Esophagus squamous epithelium (tissue), 5 donors: ENCODE data around the gene FAM83E. TPM values are rescaled to one million over a fixed set of nuclear protein-coding genes. Genes with fewer than 3 reads are reported as not detected.
A peak's percentile ranks its signal among the peaks of the same experiment; 100 is the strongest.

ENCODE experiments used
- DNase-seq: peaks from one replicate; lab custom pipeline; 2025; lab: John Stamatoyannopoulos, UW
- H3K27ac ChIP-seq, 4 donors: fragments of 200-600 bp; sonication (generic); one replicate each; pipeline ENCODE4 v1.5.1; 2016 to 2019; ENCODE audit warnings: mild to moderate bottlenecking in 1 of 4
- H3K27me3 ChIP-seq, 4 donors: fragments of 200-600 bp; sonication (generic); 1 replicate in 3 of 4; 2 replicates in 1 of 4; pipeline versions ENCODE4 v1.5.1 to v1.6.0; 2017 to 2021; ENCODE audit warnings: antibody characterized with exemption in 1 of 4
- H3K36me3 ChIP-seq, 3 donors: fragments of 200-600 bp; sonication (generic); one replicate each; pipeline ENCODE4 v1.5.1; 2016 to 2019
- H3K4me1 ChIP-seq, 3 donors: fragments of 200-600 bp; sonication (generic); one replicate each; pipeline ENCODE4 v1.5.1; 2017 to 2019
- H3K4me3 ChIP-seq, 4 donors: fragments of 200-600 bp; sonication (generic); 1 replicate in 3 of 4; 2 replicates in 1 of 4; pipeline ENCODE4 v1.5.1; 2016 to 2019; ENCODE audit warnings: mild to moderate bottlenecking in 2 of 4, moderate library complexity in 1 of 4
- H3K9me3 ChIP-seq, 3 donors: fragments of 200-600 bp; sonication (generic); one replicate each; pipeline ENCODE4 v1.5.1; 2016 to 2019
- POLR2A ChIP-seq, 4 donors: fragments of 450-650 bp; IDR thresholded peaks; one replicate each; pipeline ENCODE4 v1.6.1; 2017; ENCODE audit warnings: antibody characterized with exemption in 4 of 4, mild to moderate bottlenecking in 4 of 4, moderate library complexity in 3 of 4
- WGBS, 2 donors: methylation state at CpG; one replicate each; pipeline ENCODE4 v1.1.5; 2018; 5-methylcytosine and 5-hydroxymethylcytosine counted together
- intact Hi-C: fragments of 100-400 bp; cut with DNase I; formaldehyde crosslinking; loops from one replicate; pipeline ENCODE4 v1.15.0; 2022
- total RNA-seq, 4 donors: library from RNA; depleted of rRNA; stranded (reverse); fragments of >200 nt; gene quantifications; one replicate each; pipeline ENCODE4 v1.1.0, GENCODE V29; 2016
- TF ChIP-seq, protein P1 (sequence below), 6 experiments: fragments of 450-650 bp in 4 of 6; fragments of 200-600 bp in 2 of 6; sonication (generic) in 2 of 6; IDR thresholded peaks; one replicate each; pipeline ENCODE4 v1.5.1; 2016 to 2019; ENCODE audit warnings: antibody characterized with exemption in 6 of 6, mild to moderate bottlenecking in 4 of 6, moderate library complexity in 4 of 6
- donor health status: DM: yes; HTN: yes; CAD: no.

The FAM83E gene
- total RNA-seq, 4 donors from 2014 or later: 3.1 to 12.3 (median 8.6) TPM

DNA sequence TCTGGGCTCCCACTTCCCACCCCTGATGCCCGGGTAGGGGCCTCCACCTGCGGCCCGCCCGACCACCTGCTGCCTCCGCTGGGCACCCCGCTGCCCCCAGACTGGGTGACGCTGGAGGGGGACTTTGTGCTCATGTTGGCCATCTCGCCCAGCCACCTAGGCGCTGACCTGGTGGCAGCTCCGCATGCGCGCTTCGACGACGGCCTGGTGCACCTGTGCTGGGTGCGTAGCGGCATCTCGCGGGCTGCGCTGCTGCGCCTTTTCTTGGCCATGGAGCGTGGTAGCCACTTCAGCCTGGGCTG is 14.4 kb upstream of the FAM83E start:
- DNase-seq: no peak
- Histone ChIP-seq H3K36me3 (peaks cover 0 to 57% (median 0%) of the 10 kb centered on the region in 3 donors), H3K4me1 (peaks cover 42 to 91% (median 50%) of the 10 kb centered on the region in 3 donors), H3K27me3 (no peaks in the 10 kb centered on the region), H3K9me3 (no peaks in the 10 kb centered on the region), H3K27ac (peak overlapping the region; percentile 52 to 98 (median 84)), H3K4me3 (no peak overlapping the region)
- intact Hi-C loops: no loop called here
- no peak for TF ChIP-seq POLR2A (IDR thresholded peaks at IDR 0.05)
- TF ChIP-seq, protein P1, sequence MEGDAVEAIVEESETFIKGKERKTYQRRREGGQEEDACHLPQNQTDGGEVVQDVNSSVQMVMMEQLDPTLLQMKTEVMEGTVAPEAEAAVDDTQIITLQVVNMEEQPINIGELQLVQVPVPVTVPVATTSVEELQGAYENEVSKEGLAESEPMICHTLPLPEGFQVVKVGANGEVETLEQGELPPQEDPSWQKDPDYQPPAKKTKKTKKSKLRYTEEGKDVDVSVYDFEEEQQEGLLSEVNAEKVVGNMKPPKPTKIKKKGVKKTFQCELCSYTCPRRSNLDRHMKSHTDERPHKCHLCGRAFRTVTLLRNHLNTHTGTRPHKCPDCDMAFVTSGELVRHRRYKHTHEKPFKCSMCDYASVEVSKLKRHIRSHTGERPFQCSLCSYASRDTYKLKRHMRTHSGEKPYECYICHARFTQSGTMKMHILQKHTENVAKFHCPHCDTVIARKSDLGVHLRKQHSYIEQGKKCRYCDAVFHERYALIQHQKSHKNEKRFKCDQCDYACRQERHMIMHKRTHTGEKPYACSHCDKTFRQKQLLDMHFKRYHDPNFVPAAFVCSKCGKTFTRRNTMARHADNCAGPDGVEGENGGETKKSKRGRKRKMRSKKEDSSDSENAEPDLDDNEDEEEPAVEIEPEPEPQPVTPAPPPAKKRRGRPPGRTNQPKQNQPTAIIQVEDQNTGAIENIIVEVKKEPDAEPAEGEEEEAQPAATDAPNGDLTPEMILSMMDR (IDR thresholded peaks at IDR 0.05): no peak
- 87 to 100% methylated on average over 1 to 14 of the region's 22 CpGs for WGBS, 2 donors

- Histone ChIP-seq H3K4me1 (peaks cover 36 to 90% (median 48%) of the 10 kb centered on the region in 3 donors), H3K9me3 (no peaks in the 10 kb centered on the region), H3K4me3 (no peak overlapping the region), H3K27me3 (no peaks in the 10 kb centered on the region), H3K36me3 (peaks cover 0 to 57% (median 0%) of the 10 kb centered on the region in 3 donors), H3K27ac (peak overlapping the region in 3 of 4 donors; percentile 83 to 98 (median 84))
- no peak for DNase-seq
- intact Hi-C loops: no loop called here
- TF ChIP-seq, protein P1 (IDR thresholded peaks at IDR 0.05): no peak
- no peak for TF ChIP-seq POLR2A (IDR thresholded peaks at IDR 0.05)
- 77 to 79% methylated on average over 10 to 30 of the region's 34 CpGs for WGBS, 2 donors
Measured at GRCh38 chr19:48628486-48629296, 13.8 kb upstream of the FAM83E start.

DNA sequence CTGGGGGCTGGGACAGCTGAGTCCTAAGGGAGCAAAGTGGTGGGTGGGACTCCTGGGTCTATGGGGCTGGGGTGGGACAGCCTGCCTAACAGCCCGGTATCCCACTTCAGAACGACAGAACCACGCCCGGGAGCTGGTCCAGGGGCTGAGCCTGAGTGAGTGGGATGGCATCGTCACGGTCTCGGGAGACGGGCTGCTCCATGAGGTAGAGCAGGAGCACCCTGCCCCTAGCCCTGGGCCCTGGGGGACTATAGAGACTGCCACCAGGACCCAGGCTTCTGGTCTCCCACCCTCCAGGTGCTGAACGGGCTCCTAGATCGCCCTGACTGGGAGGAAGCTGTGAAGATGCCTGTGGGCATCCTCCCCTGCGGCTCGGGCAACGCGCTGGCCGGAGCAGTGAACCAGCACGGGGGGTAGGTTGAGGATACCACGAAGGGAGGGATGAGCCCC is 13.0 kb upstream of the FAM83E start:
- Histone ChIP-seq H3K4me3 (no peak overlapping the region), H3K9me3 (no peaks in the 10 kb centered on the region), H3K36me3 (peaks cover 0 to 54% (median 0%) of the 10 kb centered on the region in 3 donors), H3K4me1 (peaks cover 36 to 90% (median 47%) of the 10 kb centered on the region in 3 donors), H3K27me3 (no peaks in the 10 kb centered on the region), H3K27ac (peak overlapping the region; percentile 4 to 84 (median 52))
- TF ChIP-seq, protein P1 (IDR thresholded peaks at IDR 0.05): no peak
- TF ChIP-seq POLR2A (IDR thresholded peaks at IDR 0.05): no peak
- WGBS, 2 donors: 80 to 91% methylated on average over 1 to 7 of the region's 17 CpGs
- DNase-seq: no peak
- intact Hi-C loops: no loop called here

DNA sequence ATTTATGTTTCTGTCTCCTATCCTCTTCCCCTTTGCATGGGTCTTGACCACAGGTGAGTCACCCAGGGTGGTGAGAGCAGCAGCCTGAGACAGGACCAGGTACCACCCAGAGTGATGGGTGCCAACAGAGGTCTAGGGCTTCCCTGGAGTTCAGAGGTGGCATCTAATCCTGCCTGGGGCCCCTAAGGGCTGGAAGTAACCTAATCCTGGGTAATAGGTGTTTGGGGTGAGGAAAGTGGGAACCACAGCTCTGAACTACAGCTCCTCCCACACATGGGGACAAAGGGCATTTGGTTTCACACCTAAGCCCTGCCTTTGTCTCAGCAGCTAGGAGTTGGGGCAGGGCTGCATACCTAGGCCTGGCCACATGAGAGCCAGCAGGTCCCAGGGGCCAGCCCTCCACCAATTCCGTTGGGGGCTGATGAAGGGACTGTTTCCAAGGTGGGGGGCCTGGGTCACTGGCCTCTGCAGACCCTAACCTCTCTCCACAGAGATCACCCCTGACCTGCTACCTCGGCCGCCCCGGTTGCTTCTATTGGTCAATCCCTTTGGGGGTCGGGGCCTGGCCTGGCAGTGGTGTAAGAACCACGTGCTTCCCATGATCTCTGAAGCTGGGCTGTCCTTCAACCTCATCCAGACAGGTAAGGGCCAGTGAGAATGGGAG is 12.5 kb upstream of the FAM83E start:
- TF ChIP-seq POLR2A (IDR thresholded peaks at IDR 0.05): no peak
- TF ChIP-seq, protein P1 (IDR thresholded peaks at IDR 0.05): no peak
- WGBS, 2 donors: 60 to 96% methylated on average over 2 to 4 of the region's 6 CpGs
- peaks cover 33 to 90% (median 42%) of the 10 kb centered on the region in 3 donors for H3K4me1 ChIP-seq
- DNase-seq: no peak
- intact Hi-C loops: no loop called here
- H3K4me3 ChIP-seq: no peak overlapping the region
- H3K27me3 ChIP-seq: no peaks in the 10 kb centered on the region
- peak overlapping the region; percentile 4 to 84 (median 52) for H3K27ac ChIP-seq
- no peaks in the 10 kb centered on the region for H3K9me3 ChIP-seq
- H3K36me3 ChIP-seq: peaks cover 0 to 48% (median 0%) of the 10 kb centered on the region in 3 donors

DNA sequence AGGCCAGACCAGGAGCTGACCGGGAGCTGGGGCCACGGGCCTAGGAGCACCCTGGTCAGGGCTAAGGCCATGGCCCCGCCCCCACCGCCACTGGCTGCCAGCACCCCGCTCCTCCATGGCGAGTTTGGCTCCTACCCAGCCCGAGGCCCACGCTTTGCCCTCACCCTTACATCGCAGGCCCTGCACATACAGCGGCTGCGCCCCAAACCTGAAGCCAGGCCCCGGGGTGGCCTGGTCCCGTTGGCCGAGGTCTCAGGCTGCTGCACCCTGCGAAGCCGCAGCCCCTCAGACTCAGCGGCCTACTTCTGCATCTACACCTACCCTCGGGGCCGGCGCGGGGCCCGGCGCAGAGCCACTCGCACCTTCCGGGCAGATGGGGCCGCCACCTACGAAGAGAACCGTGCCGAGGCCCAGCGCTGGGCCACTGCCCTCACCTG is 11.0 kb upstream of the FAM83E start:
- 91% methylated on average over 9 of the region's 30 CpGs; no CpG with 5 or more reads in 1 of the 2 donors for WGBS, 2 donors
- DNase-seq: no peak
- TF ChIP-seq, protein P1 (IDR thresholded peaks at IDR 0.05): no peak
- no peak for TF ChIP-seq POLR2A (IDR thresholded peaks at IDR 0.05)
- no peak overlapping the region for H3K4me3 ChIP-seq
- H3K9me3 ChIP-seq: no peaks in the 10 kb centered on the region
- H3K36me3 ChIP-seq: peaks cover 0 to 41% (median 0%) of the 10 kb centered on the region in 3 donors
- H3K27me3 ChIP-seq: no peaks in the 10 kb centered on the region
- peaks cover 29 to 90% (median 39%) of the 10 kb centered on the region in 3 donors for H3K4me1 ChIP-seq
- intact Hi-C loops: no loop called here
- H3K27ac ChIP-seq: peak overlapping the region in 2 of 4 donors; percentile 88 to 91
